HG02571 (cell line): ENCODE results near the gene MALAT1.
"Not testable (repeated sequence)": the region's sequence is repeated elsewhere in the genome, so short reads cannot be mapped to it uniquely, and the experiment has no call there.

Source experiments
- ATAC-seq: cut with Tn5 transposase; IDR thresholded peaks from one replicate; pipeline ENCODE4 v1.9.1; 2021; ENCODE audit warnings: mild to moderate bottlenecking, moderate library complexity; ENCODE audit not compliant: unreplicated experiment

The MALAT1 gene

DNA sequence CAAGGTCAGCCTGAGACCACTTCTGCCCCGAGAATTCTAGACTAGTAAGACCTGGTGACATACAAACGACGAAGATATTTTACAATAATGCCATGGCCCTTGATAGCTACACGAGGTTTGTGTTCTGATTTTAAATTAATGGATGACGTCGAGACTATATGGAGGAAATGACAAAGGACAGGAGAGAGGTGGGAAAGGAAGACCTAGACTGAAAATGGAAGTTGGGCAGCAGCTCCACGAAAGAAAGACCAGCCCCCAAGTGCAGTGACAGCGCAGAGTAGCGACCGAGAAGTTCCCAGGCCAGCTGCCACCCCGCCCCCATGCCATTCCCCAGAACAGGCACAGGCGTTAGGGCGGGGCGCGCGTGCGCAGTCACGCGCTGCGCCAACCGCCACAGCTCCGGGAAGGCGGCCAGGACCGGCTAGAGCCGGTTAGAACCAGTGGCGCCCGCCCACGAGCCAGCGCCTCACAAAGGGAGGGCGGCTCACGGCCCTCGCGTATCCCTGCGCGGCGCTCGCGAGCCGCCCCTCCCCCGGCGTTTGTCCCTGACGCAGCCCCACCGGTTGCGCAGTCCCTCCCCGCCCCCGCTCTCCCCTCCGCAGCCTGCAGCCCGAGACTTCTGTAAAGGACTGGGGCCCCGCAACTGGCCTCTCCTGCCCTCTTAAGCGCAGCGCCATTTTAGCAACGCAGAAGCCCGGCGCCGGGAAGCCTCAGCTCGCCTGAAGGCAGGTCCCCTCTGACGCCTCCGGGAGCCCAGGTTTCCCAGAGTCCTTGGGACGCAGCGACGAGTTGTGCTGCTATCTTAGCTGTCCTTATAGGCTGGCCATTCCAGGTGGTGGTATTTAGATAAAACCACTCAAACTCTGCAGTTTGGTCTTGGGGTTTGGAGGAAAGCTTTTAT is 1.5 kb upstream of the MALAT1 start:
- peak; percentile 55 for ATAC-seq

DNA sequence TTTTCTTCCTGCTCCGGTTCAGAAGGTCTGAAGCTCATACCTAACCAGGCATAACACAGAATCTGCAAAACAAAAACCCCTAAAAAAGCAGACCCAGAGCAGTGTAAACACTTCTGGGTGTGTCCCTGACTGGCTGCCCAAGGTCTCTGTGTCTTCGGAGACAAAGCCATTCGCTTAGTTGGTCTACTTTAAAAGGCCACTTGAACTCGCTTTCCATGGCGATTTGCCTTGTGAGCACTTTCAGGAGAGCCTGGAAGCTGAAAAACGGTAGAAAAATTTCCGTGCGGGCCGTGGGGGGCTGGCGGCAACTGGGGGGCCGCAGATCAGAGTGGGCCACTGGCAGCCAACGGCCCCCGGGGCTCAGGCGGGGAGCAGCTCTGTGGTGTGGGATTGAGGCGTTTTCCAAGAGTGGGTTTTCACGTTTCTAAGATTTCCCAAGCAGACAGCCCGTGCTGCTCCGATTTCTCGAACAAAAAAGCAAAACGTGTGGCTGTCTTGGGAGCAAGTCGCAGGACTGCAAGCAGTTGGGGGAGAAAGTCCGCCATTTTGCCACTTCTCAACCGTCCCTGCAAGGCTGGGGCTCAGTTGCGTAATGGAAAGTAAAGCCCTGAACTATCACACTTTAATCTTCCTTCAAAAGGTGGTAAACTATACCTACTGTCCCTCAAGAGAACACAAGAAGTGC is 661 bp upstream of the MALAT1 start:
- no peak for ATAC-seq

- no peak for ATAC-seq
Observed at GRCh38 chr11:65498727-65498976, 193 bp upstream of the MALAT1 start.

DNA sequence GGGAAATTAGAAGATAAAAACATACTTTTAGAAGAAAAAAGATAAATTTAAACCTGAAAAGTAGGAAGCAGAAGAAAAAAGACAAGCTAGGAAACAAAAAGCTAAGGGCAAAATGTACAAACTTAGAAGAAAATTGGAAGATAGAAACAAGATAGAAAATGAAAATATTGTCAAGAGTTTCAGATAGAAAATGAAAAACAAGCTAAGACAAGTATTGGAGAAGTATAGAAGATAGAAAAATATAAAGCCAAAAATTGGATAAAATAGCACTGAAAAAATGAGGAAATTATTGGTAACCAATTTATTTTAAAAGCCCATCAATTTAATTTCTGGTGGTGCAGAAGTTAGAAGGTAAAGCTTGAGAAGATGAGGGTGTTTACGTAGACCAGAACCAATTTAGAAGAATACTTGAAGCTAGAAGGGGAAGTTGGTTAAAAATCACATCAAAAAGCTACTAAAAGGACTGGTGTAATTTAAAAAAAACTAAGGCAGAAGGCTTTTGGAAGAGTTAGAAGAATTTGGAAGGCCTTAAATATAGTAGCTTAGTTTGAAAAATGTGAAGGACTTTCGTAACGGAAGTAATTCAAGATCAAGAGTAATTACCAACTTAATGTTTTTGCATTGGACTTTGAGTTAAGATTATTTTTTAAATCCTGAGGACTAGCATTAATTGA is 1.0 kb downstream of the MALAT1 start:
- ATAC-seq: no peak

GRCh38 chr11:65500387-65501185 is 1.7 kb downstream of the MALAT1 start:
- ATAC-seq: no peak

GRCh38 chr11:65501186-65501471 is 2.3 kb downstream of the MALAT1 start:
- ATAC-seq: no peak

GRCh38 chr11:65501472-65502273 is 2.8 kb downstream of the MALAT1 start:
- no peak for ATAC-seq

DNA sequence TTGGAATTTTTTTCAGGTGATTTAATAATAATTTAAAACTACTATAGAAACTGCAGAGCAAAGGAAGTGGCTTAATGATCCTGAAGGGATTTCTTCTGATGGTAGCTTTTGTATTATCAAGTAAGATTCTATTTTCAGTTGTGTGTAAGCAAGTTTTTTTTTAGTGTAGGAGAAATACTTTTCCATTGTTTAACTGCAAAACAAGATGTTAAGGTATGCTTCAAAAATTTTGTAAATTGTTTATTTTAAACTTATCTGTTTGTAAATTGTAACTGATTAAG is 3.4 kb downstream of the MALAT1 start:
- ATAC-seq: no peak

DNA sequence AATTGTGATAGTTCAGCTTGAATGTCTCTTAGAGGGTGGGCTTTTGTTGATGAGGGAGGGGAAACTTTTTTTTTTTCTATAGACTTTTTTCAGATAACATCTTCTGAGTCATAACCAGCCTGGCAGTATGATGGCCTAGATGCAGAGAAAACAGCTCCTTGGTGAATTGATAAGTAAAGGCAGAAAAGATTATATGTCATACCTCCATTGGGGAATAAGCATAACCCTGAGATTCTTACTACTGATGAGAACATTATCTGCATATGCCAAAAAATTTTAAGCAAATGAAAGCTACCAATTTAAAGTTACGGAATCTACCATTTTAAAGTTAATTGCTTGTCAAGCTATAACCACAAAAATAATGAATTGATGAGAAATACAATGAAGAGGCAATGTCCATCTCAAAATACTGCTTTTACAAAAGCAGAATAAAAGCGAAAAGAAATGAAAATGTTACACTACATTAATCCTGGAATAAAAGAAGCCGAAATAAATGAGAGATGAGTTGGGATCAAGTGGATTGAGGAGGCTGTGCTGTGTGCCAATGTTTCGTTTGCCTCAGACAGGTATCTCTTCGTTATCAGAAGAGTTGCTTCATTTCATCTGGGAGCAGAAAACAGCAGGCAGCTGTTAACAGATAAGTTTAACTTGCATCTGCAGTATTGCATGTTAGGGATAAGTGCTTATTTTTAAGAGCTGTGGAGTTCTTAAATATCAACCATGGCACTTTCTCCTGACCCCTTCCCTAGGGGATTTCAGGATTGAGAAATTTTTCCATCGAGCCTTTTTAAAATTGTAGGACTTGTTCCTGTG is 3.9 kb downstream of the MALAT1 start:
- ATAC-seq: no peak

- ATAC-seq: no peak
Observed at GRCh38 chr11:65503368-65503948, 4.6 kb downstream of the MALAT1 start.

DNA sequence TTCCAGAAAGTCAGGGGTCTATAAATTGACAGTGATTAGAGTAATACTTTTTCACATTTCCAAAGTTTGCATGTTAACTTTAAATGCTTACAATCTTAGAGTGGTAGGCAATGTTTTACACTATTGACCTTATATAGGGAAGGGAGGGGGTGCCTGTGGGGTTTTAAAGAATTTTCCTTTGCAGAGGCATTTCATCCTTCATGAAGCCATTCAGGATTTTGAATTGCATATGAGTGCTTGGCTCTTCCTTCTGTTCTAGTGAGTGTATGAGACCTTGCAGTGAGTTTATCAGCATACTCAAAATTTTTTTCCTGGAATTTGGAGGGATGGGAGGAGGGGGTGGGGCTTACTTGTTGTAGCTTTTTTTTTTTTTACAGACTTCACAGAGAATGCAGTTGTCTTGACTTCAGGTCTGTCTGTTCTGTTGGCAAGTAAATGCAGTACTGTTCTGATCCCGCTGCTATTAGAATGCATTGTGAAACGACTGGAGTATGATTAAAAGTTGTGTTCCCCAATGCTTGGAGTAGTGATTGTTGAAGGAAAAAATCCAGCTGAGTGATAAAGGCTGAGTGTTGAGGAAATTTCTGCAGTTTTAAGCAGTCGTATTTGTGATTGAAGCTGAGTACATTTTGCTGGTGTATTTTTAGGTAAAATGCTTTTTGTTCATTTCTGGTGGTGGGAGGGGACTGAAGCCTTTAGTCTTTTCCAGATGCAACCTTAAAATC is 5.3 kb downstream of the MALAT1 start:
- no peak for ATAC-seq

DNA sequence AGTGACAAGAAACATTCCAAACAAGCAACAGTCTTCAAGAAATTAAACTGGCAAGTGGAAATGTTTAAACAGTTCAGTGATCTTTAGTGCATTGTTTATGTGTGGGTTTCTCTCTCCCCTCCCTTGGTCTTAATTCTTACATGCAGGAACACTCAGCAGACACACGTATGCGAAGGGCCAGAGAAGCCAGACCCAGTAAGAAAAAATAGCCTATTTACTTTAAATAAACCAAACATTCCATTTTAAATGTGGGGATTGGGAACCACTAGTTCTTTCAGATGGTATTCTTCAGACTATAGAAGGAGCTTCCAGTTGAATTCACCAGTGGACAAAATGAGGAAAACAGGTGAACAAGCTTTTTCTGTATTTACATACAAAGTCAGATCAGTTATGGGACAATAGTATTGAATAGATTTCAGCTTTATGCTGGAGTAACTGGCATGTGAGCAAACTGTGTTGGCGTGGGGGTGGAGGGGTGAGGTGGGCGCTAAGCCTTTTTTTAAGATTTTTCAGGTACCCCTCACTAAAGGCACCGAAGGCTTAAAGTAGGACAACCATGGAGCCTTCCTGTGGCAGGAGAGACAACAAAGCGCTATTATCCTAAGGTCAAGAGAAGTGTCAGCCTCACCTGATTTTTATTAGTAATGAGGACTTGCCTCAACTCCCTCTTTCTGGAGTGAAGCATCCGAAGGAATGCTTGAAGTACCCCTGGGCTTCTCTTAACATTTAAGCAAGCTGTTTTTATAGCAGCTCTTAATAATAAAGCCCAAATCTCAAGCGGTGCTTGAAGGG is 6.0 kb downstream of the MALAT1 start:
- no peak for ATAC-seq

GRCh38 chr11:65505466-65506289 is 6.8 kb downstream of the MALAT1 start:
- no peak for ATAC-seq

GRCh38 chr11:65506290-65506771 is 7.5 kb downstream of the MALAT1 start:
- no peak for ATAC-seq

- ATAC-seq: peak; percentile 31
Observed at GRCh38 chr11:65506772-65507505, 8.1 kb downstream of the MALAT1 start.

GRCh38 chr11:65512311-65512710 is 13.5 kb downstream of the MALAT1 start:
- ATAC-seq: not testable (repeated sequence)
